HG02981 (cell line): ENCODE measurements around the gene ZBTB4.

Experiments
- ATAC-seq: cut with Tn5 transposase; IDR thresholded peaks from one replicate; pipeline ENCODE4 v1.9.1; 2021; ENCODE audit warnings: mild to moderate bottlenecking, moderate library complexity; ENCODE audit not compliant: unreplicated experiment

Gene ZBTB4

DNA sequence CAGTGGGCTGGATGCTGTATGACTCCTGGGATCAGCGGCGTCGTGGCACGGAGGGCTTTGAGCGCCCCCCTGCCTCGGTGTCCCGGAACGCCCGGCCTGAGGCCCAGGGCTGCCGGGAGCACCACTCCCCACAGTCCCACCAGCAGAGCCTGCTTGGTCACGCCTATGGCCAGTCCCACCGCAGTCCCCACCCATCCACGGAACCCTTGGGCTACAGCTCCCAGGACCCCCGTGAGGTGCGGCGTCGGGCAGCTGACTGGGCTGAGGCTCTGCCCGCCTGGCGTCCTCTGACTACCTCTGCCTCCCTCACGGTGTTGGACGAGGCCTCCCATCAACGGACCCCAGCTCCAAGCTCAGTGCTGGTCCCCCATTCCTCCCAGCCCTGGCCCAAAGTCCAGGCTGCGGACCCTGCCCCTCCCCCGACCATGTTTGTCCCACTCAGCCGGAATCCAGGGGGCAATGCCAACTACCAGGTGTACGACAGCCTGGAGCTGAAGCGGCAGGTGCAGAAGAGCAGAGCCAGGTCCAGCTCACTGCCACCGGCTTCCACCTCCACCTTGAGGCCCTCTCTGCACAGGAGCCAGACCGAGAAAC lies 52.4 kb downstream of the ZBTB4 start:
- no peak for ATAC-seq

- no peak for ATAC-seq
Observed at GRCh38 chr17:7426203-7426863, 53.1 kb downstream of the ZBTB4 start.

DNA sequence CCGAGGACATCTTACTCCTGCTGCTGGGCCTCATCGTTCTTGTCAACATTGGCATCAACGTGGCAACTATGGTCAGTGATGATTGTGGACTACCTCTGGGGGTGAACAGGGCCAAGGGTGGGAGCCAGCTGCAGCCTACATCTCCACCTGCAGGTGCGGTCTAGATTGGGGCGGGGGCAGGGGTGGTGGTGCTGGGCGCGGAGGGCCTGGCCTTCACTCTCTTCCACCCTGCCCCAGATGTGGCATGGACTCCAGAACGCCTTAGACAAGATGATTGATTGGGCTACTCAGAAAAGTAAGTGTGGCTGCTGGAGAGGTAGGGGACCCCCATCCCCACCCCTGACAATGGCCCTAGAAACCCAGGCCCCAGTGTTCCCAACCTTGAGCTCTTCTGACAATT lies 53.7 kb downstream of the ZBTB4 start:
- ATAC-seq: no peak

GRCh38 chr17:7425316-7425715 lies 54.1 kb downstream of the ZBTB4 start, which contains the start of gene SPEM2:
SPEM2 (plus strand) TSS chr17:7425616; CDS start chr17:7425689, 73 bp downstream.
- ATAC-seq: no peak

DNA sequence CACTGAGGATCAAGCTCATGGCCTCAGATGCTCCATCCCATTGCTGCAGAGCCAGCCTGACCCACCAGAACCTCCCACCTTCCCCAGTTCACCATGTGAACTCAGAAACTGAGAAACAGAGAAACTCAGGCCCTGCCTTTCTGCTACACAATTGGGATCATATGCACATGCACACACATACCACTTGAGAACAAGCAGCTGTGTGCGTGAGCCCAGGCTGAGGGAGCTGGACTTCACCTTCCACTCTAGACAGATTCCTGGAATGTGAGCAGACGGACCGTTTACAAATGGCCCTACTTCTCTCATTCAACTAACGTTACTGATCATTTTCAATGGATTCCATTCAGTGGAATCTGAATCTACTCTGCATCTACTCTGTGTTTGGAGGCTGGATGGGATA lies 55.8 kb downstream of the ZBTB4 start:
- no peak for ATAC-seq

DNA sequence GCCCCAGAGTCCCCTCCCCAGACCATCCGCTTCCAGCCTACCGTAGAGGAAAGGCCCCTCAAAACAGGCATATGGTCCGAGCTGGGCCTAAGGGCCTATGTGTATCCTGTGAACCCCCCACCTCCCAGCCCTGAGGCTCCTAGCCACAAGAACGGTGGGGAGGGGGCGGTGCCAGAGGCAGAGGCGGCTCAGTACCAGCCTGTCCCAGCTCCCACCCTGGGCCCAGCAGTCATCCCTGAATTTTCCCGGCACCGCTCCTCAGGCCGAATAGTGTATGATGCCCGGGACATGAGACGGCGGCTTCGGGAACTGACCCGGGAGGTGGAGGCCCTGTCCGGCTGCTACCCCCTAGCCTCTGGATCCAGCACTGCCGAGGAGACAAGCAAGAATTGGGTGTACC lies 58.2 kb downstream of the ZBTB4 start:
- no peak for ATAC-seq

- no peak for ATAC-seq
Observed at GRCh38 chr17:7419819-7420610, 59.4 kb downstream of the ZBTB4 start, which contains the start of gene SPEM1. SPEM1 (plus strand) TSS chr17:7420324; CDS start chr17:7420385, 61 bp downstream.

DNA sequence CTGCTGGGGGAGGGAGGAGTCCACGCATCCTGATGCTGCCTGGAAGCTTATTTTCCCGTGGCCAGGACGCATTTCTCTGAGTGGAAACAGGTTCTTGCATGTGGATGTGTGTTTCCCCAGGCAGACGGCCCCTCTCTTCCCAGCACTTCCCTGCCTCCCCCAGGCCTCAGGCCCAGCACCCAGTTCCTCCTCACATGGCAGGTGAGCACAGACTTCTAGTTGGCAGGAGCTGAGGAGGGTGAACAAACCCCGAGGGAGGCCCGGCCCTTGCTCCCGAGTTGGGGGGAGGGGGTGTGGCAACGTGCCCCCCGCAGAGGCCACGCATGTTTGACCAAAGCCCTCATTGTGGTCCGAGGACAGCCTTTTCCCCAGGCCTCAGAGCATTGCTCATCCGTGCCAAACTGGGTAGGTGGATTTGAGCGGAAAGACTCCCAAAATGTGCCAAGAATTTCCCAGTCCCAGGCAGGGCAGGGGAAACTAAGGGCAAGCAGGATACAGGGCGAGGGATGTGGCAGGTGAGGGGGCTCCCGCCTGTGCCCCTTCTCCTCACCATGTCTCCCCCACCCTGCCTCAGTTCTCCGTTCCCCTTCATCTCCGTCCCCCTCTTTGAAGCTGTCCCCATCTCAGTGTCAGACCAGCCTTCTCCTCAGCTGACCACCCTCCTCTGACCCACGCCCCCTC lies 60.8 kb downstream of the ZBTB4 start:
- no peak for ATAC-seq

- ATAC-seq: no peak
Observed at GRCh38 chr17:7417056-7417655, 62.3 kb downstream of the ZBTB4 start.

DNA sequence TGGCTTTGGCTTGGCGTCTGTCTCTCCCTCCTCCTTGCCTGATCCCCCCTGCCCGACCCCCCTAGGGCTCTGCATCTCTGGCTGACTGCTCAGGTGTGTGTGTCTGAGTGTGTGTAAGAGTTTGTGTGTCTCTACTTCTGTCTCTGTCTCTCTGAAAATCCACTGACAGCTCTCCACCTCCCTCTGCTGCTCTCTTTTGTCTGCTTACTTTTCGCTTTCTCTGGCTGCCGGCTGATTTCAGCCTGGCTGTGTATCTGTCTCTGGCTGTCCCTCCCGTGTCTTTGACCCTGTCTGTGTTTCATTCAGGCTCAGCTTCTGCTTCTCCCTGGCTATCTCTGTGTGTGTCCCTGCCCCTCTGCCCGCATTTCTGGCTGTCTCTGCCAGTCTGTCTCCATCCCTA lies 63.1 kb downstream of the ZBTB4 start:
- ATAC-seq: no peak

DNA sequence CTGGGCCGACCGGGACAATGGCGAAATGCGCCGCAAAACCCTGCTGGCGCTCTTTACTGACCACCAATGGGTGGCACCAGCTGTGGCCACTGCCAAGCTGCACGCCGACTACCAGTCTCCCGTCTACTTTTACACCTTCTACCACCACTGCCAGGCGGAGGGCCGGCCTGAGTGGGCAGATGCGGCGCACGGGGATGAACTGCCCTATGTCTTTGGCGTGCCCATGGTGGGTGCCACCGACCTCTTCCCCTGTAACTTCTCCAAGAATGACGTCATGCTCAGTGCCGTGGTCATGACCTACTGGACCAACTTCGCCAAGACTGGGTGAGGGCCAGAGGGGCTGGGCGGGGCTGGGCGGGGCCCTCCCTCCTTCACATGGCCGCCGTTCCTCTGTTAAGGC lies 63.6 kb downstream of the ZBTB4 start:
- no peak for ATAC-seq

GRCh38 chr17:7414837-7415236 lies 64.6 kb downstream of the ZBTB4 start:
- no peak for ATAC-seq

DNA sequence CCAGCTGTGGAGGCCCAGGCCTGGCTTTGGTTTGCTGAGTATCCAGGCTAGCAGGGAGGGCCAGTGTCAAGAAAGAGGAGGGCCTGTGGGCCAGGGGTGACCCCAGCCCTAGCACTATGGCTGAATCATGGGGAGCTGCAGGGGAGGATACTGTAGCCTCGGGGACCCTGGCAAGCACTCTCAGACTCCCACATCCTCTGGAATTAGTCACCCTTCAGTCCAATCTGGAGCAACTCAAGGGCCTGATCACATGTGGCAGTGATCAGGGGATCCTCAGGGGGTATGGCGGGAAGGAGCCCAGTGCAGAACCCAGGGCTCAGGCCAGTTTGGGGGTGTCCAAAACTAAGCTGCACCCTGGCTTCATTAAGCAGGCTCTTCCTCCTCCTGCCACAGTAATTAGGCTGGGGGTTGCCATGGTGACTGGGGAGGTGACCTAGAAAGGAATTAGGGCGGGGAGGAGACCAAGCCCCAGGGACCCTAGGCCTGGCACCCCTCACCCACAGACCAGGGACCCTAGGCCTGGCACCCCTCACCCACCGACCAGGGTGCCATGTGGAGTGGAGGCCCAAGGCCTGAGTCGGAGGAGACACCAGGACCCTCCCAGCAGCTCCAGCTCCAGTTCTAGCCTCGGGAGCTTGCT lies 66.0 kb downstream of the ZBTB4 start:
- no peak for ATAC-seq

- ATAC-seq: no peak
Observed at GRCh38 chr17:7411427-7411750, 68.0 kb downstream of the ZBTB4 start.

- no peak for ATAC-seq
Observed at GRCh38 chr17:7410634-7411426, 68.6 kb downstream of the ZBTB4 start.

DNA sequence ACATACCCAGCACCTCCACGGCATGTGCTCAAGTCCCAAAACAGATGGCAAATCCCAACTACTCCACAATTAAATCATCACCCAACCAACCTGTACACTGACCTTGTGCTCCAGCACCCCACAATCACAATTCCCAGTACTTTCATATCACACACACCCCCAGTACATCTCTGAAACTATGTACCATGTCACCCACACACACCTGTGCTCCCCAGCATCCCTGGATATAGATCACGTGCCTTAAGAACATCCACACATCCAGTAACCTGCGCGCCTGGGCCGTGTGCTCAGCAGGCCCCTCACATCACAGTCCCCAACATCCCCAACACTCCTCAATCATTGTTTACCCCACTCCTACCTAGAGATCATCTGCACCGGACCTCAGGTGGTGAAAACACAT lies 69.7 kb downstream of the ZBTB4 start:
- no peak for ATAC-seq
